HG02759 (cell line): ENCODE results near the gene PSG1.
"Not testable (repeated sequence)": the region's sequence is repeated elsewhere in the genome, so short reads cannot be mapped to it uniquely, and the experiment has no call there.

ENCODE experiments used
- ATAC-seq: cut with Tn5 transposase; IDR thresholded peaks from one replicate; pipeline ENCODE4 v1.9.1; 2021; ENCODE audit warnings: mild to moderate bottlenecking, moderate library complexity; ENCODE audit not compliant: unreplicated experiment

The PSG1 gene

DNA sequence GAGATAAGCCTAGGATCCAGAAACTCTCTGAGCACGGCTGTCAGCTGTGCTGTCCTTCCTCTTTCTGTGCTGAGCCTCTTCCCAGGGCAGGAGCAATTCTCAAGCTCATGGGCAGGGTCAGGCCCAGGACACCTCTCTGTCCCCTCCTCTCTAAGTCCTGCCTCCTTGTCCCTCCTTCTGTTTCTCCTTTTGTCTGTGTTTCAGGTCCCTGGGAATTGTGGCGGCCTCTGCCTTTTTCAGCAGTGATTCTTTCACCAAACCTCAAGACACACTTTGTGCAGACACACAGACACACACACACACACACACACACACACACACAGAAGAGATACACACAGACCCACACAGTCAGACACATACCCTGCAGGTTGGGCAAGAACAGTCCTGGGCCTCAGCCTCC is at the start of gene PSG1:
Gene PSG1 (minus strand): TSS at position 101 of the 400 bp plus-strand sequence. CDS start 132 bp downstream, outside the sequence.
- no peak for ATAC-seq

DNA sequence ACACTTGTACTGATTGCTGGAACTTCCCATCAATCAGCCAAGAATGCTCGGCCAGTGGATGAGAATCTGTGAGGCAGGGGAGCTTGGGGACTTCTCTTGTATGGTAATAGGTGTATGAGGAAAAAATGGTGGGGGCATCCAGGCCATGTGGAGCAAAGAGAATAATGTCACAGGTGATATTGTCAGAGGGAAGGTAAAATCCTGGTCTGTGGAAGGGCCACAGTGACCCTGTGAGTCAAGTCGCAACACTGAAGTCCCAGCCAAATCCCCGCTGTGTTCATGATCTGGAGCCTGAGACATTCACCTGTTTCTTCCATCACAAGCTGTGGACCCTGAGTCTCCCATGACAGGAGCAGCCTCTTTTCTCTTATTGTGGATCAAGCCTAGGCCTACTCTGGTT is 49.4 kb upstream of the PSG1 start:
- ATAC-seq: no peak

DNA sequence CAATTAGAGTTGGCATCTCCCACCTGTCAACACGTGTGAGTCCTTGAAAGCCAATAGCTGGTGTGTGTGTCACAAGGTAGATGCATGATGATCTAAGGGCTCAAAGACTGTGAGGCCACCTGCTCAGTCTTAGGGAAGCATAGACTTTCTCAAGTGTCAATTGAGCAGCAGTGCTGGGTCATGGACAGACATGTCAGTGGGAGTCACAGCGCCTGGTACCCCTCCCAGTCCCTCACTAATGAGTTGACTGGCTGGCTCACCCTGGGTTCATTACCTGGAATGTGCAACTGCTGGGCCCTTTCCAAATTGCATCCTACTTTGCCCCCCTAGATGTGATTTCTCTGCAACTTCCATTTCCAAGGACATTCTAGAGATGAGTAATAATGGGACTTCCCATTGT is 47.3 kb upstream of the PSG1 start:
- no peak for ATAC-seq

DNA sequence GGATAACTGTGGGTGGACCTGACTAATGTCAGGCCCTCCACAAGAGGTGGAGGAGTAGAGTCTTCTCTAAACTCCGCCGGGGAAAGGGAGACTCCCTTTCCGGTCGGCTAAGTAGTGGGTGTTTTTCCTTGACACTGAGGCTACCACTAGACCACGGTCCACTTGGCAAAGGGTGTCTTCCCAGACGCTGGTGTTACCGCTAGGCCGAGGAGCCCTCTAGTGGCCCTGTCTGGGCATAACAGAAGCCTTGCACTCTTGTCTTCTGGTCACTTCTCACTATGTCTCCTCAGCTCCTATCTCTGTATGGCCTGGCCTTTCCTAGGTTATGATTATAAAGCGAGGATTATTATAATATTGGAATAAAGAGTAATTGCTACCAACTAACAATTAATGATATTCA is 43.6 kb upstream of the PSG1 start:
- ATAC-seq: not testable (repeated sequence)

DNA sequence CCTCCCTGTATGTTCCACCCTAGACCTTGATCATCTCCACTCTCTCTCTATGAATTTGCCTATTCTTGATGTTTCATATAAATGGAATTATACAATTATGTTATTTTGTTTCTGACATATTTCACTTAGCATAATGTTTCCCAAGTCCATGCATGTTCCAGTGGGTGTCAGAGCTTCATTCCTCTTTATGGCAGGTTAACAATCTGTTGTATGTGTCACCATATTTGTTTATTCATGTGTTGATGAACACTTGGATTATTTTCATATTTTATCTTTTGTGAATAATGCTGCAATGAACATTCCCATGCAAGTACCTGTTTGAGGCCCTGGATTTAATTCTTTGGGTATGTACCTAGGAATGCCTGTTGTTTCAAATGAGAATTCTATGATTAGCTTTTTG is 41.5 kb upstream of the PSG1 start:
- ATAC-seq: not testable (repeated sequence)

DNA sequence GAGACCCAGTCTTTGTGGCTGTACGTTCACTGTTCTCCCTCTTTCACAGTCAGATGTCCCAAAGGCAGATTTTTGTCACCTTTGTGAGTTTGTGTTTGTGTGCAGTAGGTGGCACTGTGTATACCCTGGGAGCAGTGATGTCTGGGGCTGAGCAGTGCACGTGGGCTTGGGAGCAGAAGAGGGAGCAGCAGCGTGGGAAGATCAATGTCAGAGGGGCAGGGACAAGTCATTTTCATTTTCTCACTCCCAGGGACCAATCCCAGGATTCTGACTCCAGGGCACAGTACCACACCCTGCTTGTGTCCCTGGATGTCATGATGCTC is 40.2 kb upstream of the PSG1 start:
- ATAC-seq: no peak

DNA sequence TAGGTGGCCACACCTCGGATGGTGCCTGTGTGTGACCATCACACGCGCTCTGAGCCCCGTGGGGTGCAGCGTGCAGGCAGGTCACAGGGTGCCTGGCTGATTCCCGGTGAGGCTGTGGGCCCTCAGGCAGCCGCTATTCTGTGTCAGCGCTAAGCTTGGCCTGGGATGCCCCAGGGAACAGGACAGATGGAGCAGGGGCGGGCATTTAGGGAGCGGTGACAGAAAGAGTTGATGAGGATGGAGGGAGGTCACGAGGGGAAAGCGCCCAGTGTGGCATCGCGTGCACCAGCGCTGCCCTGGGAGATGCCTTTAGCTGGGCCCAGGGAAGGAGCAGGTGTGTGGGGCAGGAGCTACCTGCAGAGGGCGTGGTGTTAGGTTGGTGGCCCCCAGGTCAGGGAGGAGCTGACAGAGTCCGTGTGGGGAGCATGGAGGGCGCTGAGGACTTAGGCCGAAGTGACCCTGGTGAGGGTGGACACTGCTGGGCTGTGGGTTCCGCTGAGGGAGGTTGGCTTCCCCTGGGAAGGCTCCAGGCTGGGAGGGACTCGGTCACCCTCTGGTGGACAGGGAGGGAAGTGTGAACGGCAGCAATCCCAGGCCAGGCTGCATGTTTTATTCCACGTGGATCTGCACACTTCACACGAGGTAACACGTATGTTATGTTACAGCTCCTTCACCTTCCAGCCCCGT is 39.7 kb upstream of the PSG1 start:
- ATAC-seq: not testable (repeated sequence)

DNA sequence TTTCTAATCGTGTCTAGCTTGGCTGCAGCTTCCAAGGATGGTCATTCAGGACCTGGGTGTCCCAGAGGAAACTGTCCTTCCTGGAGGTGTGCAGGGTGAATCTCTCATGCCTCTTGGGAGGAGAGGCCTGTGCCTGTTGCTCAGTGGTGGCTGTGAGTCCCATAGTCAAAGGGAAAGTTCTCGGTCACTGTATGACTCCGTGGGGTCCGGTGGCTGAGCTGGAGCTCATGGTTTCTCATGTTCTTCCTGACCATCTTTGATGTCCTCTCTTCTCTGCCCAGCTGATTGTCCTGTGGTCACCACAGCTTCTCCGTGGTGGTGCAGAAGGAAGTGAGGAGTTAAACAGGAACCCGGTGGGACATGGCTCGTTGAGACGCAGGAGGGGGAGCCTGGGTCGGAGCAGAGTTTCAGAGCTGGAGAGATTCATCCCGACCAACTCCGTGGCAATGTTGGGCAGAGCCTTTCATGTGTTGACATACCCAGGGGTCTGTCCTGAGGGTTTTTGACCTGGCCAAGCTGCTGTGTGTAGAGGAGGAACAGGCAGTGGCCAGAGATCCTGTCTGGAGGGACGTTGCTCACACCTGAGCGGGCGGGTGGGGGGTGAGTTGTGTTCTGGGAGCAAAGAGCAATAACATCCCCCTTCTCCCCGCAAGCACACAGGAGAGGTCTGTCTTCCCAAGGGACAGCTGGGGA is 39.0 kb upstream of the PSG1 start:
- not testable (repeated sequence) for ATAC-seq

DNA sequence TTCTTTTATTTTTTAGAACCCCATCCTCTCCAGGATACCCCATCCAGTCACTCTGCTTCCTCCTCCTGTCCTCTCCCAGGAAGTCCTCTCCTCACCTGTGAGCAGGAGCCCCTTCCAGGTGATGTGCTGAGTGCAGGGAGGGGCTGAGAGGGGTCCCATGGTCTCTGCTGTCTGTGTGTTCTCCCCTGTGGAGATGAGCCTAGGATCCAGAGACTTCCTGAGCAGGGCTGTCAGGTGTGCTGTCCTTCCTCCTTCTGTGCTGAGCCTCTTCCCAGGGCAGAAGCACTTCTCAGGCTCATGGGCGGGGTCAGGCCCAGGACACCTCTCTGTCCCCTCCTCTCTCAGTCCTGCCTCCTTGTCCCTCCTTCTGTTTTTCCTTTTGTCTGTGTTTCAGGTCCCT is 38.1 kb upstream of the PSG1 start, which contains the start of gene PSG6:
Gene PSG6 (minus strand): TSS at position 261 of the 400 bp plus-strand sequence. CDS start 102 bp downstream, at position 159.
- not testable (repeated sequence) for ATAC-seq

DNA sequence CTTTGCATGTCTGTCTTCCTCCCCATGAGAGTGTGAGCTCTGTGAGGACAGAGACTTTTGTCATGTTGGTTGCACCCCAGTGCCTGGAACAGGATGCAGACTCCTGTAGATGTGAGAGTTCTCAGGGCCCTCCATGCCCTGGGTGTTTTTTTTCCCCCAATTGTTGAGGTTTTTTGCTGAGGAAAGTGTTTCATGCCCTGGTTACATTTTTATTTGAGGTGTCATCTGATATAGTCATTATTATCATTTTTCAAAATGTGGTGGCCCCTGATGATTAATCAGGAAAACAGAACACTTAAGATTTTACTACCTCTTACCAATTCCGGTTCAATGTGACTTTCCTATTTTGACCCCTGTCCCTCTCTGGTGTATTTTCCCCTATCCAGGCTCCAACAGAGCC is 37.4 kb upstream of the PSG1 start:
- ATAC-seq: not testable (repeated sequence)

DNA sequence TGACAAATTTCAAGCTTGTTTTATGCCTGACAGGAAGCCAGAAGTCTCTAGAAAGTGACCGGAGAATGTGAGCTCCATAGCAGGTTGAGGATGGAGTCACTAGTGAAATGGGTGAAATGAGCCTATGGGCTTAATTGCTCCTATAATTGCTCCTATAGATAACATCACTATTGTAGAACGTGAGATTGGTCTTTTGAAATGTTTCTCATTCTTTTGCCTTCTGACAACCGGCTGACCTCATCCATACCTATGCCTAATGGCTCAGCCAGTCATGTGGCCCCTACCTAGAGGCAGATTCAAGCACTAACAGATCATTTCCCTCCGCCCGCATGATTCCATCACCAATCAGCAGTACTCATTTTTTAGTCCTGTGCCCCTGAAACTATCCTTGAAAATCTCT is 34.0 kb upstream of the PSG1 start:
- not testable (repeated sequence) for ATAC-seq

DNA sequence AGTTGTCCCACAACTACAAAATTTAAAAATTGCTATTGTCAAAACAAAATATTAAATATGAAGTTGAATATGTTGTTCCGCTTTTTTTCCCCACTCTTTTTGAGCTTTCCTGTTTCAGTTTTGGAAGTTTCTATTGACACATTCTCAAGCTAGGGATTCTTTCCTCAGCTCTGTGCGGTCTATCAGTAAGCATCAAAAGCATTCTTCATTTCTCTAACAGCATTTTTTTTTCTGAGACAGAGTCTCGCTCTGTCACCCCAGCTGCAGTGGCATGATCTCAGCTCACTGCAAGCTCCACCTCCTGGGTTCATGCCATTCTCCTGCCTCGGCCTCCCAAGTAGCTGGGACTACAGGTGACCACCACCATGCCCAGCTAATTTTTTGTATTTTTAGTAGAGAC is 33.4 kb upstream of the PSG1 start:
- ATAC-seq: not testable (repeated sequence)

DNA sequence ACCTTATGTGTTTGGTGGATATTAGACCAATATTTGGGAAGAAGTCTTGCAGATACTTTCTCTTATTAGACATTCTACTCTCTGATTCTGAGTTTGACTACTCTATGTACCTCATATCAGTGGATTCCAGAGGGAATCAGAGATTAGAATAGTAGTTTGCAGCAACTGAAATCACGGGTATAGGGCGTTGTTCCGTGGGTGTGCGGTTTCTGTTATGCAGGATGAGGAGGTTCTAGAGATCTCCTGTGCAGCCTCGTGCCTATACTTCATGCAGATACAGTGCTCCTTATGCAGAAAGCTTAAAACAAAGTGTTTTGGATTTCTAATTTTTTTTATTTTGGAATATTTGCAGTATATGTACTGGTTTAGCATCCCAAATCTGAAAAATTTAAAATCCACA is 32.2 kb upstream of the PSG1 start:
- ATAC-seq: not testable (repeated sequence)

DNA sequence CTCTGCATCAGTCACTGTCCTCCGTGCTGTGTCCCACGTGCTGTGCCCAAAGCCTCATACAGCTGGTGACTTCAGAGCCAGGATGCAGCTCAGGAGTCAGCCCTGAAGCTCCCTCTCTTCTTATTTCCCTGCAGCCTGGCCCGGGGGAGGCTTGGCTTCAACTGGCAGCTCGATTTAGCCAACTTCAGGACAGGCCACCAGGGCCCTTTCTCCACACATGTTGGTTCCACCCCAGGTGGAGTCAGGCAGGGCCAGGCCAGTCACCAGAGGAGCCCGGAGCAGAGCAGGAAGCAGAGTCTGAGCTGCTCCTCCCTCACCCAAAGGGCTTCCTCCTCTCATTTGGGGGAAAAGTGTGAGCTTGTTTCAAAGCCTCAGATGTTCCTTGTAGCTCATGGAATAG is 26.6 kb upstream of the PSG1 start:
- ATAC-seq: not testable (repeated sequence)

DNA sequence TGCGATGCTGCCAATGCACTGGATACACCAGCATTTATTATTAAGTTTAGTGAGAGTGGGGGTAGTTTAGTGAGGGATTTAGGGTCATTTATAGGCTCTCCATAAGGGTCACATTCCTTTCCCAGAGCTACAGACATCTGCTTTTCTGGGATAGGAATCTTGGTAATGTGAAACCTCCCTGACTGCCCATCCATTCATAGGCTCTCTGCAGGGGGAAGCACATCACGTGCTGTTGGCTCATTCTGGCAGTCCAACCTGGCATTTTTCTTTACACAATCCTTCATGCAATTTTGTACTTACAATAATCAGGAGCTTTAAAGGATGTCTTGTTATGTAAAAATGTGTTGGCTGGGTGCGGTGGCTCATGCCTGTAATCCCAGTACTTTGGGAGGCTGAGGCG is 21.0 kb upstream of the PSG1 start:
- ATAC-seq: not testable (repeated sequence)

DNA sequence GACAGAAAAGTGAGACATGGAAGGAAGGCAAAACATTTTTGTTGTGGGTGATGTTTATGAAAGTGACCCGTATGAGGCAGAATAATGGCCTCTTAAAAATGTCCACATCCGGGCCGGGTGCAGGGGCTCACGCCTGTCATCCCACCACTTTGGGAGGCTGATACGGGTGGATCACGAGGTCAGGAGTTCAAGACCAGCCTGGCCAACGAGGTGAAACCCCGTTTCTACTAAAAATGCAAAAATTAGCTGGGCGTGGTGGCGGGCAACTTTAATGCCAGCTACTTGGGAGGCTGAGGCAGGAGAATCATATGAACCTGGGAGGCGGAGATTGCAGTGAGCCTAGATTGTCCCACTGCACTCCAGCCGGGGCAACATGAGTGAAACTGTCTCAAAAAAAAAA is 20.2 kb upstream of the PSG1 start:
- not testable (repeated sequence) for ATAC-seq

DNA sequence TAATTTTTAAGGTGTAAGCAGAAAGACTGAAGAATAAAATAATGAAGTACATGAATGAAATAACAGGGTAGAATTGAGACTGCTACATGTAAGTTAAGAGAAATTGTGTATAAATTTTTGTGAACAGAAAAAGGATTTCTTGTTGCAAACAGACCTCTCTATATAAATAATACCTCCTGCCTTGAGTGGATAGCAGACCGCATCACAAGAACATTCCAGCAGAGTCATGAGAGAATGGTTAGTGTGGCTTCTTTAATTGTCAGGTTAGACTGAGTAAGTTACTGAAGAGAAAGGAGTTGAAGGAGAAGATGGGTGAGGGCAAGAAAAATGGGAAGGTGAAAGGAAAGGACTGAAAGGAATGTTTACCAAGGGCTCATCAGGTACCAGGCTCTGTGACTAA is 19.6 kb upstream of the PSG1 start:
- not testable (repeated sequence) for ATAC-seq

DNA sequence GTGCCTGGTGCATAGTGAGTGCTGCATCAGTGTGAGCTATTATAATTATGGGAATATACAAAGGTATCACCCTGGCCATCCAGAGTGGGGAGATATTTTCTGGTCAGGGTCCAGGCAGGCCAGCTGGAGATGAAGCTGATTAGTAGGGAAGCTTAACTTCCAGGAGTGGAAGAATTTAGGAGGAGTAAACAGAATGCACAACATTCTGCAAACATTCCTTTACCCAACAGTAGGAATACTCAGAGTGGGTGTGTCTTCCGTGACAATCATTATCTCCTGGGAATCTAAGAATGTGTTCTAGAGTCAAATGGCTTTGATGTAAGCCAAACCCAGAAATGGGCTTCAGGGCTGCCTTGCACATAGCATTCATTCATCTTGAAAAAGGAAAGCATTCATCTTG is 19.1 kb upstream of the PSG1 start:
- ATAC-seq: not testable (repeated sequence)

DNA sequence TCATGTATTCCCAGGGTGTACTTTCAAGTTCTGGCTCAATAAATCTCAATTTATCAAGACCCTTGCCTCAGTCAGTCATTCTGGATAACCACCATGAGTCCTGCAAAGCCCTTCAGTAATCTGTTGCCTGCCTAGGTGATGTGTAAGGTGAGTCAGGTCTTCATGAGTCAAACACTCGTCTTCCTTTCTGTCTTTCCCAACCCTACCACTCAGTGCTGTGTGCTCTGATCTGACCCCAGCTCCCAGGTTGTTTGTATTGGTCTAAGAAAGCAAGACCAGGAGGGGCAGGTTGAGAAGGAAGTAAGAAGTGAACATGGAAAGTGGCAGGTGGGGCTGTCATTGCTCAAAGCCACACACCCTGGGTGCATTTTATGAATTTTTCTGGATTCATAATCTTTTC is 18.2 kb upstream of the PSG1 start:
- ATAC-seq: not testable (repeated sequence)

DNA sequence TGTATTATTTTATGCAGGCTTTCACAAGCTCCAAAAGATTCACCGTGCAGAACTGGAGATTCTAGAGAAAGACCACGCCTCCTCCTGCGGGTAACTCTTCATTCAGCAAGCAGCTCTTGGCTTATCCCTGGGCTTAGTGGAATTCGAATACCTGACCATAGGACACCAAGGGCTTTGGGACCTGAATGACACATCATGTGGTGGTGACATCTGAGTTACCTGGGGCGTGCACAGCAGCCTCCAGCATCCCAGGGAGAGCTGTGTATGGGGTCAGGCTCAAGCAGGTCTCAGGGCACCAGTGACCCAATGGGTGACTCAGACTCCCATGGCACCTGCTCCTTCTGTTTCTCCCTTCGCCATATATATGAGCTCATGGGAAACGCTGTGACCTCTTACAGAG is 10.9 kb upstream of the PSG1 start:
- not testable (repeated sequence) for ATAC-seq

DNA sequence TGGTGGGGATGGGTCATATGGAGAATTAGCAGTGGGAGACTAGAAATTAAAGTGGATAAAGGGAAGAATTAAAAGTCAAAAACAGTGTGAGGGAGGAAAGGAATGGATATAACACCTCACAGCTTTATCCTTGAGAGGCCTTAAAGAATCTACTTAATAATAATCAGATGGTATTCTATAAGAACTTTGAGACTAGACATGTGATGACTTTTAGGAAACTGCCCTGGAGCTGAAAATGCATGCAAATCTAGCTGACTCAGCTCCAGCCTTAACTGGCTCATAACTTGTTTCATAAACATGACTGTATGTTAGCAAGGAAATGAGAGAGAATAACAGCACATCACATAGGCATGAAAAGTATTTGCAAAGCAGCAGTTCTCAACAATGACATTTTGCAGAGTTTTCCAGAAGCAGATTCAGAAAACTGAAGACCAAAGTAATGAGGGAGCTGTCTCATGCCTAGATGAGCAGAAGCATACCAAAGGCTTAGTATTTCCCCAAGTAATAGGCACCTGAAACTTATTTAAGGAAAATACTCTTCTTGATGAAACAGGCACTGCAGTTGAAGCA is 8.4 kb upstream of the PSG1 start:
- ATAC-seq: not testable (repeated sequence)

DNA sequence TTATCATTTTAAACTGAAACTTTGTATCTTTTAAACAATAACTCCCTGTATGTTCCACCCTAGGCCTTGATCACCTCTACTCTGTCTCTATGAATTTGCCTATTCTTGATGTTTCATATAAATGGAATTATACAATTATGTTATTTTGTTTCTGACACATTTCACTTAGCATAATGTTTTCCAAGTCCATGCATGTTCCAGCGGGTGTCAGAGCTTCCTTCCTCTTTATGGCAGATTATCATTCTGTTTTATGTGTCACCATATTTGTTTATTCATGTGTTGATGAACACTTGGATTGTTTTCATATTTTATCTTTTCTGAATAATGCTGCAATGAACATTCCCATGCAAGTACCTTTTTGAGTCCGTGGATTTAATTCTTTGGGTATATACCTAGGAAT is 3.2 kb upstream of the PSG1 start:
- not testable (repeated sequence) for ATAC-seq
